Choroid plexus epithelial cell (primary cell): ENCODE measurements around the gene PRKCE.

ENCODE experiments used
- DNase-seq: peaks from one replicate; pipeline ENCODE4 v3.0.0-alpha.2; 2010; ENCODE audit warnings: low read depth
- H3K4me3 ChIP-seq: 2 replicates; pipeline ENCODE4 v1.5.1; 2011; ENCODE audit warnings: low read depth, mild to moderate bottlenecking, control low read depth, low read length, moderate library complexity
- CTCF ChIP-seq: conservative IDR thresholded peaks from 2 replicates; pipeline ENCODE4 v1.5.1; 2011; ENCODE audit warnings: low read depth, mild to moderate bottlenecking, control low read depth, inconsistent platforms, low read length, moderate library complexity

PRKCE gene

GRCh38 chr2:45773909-45774308, 122.4 kb downstream of the PRKCE start:
- TF ChIP-seq CTCF: no peak
- no peak overlapping the region for H3K4me3 ChIP-seq
- DNase-seq: no peak

GRCh38 chr2:45774688-45775244, 123.3 kb downstream of the PRKCE start:
- H3K4me3 ChIP-seq: no peak overlapping the region
- no peak for DNase-seq
- TF ChIP-seq CTCF: no peak

- TF ChIP-seq CTCF: no peak
- no peak overlapping the region for H3K4me3 ChIP-seq
- DNase-seq: no peak
Measured at GRCh38 chr2:45776160-45776955, 124.9 kb downstream of the PRKCE start.

GRCh38 chr2:45777996-45778719, 126.7 kb downstream of the PRKCE start:
- no peak overlapping the region for H3K4me3 ChIP-seq
- DNase-seq: no peak
- no peak for TF ChIP-seq CTCF

- no peak overlapping the region for H3K4me3 ChIP-seq
- peak; percentile 78 for TF ChIP-seq CTCF
- DNase-seq: peak; percentile 78
Measured at GRCh38 chr2:45778720-45779171, 127.3 kb downstream of the PRKCE start.

- TF ChIP-seq CTCF: no peak
- no peak for DNase-seq
- no peak overlapping the region for H3K4me3 ChIP-seq
Measured at GRCh38 chr2:45780541-45781463, 129.3 kb downstream of the PRKCE start.
